ENCODE results near the gene SAXO2.
"Not testable (repeated sequence)": the region's sequence is repeated elsewhere in the genome, so short reads cannot be mapped to it uniquely, and the experiment has no call there.

SAXO2 gene

DNA sequence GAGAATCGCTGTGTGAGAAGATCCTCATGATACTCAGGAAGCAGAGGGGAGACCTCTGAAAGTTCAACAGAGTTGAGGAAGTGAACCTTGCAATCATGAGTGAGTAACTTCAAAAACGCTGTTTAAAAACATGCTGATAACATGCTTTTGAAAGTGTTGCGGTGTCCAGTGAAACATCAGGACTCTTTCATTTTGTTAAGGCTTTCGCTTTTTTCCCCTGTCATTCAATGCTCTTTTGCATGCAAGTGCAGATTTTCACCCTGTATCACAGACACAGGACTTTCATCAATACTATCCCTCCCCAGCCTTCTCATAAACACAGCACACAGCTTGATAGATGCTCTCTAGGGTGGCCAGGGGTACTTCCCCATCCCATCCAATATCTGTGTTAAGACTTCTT is 23.9 kb downstream of the SAXO2 start:
- not testable (repeated sequence) for FAIRE-seq

DNA sequence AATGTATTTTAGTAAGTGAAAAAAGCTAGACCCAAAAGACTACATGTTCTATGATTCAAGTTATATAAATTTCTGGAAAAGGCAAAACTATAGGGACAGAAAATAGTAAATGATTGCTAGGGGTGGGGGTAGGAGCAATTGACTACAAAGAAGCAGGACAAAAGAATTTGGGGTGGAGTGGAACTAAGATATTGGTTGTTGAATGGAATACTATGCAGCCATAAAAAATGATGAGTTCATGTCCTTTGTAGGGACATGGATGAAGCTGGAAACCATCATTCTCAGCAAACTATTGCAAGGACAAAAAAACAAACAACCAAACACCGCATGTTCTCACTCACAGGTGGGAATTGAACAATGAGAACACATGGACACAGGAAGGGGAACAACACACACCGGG is 25.6 kb downstream of the SAXO2 start:
- not testable (repeated sequence) for FAIRE-seq

DNA sequence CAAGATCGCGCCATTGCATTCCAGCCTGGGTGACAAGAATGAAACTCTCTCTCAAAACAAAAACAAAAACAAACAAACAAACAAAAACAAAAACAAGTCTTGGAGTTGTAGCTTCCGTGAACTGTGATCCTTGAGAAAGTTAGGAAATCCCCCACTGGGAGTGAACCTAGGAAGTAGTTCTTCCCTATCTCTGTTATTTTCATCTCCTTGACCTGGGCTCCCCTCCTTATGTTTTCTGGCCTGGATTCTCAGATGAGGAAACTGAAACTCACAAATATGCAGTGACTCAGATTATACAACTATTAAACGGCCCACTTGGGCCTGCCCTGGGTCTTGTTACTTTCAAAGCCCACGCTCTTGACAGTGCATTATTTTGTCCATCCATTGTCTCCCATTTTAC is 29.7 kb downstream of the SAXO2 start:
- FAIRE-seq = no peak

DNA sequence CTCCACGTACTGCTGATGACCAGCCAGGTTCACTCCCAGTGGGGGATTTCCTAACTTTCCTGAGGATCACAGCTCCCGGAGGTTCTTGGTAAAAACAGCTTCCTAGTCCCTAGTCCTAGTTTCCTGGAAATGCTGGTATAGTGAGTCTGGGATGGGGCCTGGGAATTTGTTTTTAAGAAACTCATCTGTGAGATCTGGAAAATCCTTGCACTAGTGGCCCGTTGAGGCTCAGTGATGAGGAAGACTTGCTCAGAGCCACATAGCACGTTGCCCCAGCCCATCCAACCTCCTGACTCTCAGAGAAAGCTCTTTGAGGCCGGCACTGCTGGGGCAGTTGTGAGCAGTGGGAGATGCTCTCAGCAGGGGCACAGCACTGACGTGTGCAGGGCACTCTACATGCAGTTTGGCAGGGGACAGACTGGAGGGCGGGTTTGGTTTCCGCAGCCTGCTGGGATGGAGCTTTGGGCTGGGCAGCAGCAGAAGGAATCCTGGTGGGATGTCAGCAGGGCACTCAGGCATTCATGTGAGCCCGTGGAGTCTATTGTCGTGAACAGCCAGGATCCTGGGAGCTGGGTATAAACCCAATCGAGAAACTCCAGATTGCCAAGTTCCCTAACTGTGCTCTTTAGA is 31.6 kb downstream of the SAXO2 start:
- no peak for FAIRE-seq

DNA sequence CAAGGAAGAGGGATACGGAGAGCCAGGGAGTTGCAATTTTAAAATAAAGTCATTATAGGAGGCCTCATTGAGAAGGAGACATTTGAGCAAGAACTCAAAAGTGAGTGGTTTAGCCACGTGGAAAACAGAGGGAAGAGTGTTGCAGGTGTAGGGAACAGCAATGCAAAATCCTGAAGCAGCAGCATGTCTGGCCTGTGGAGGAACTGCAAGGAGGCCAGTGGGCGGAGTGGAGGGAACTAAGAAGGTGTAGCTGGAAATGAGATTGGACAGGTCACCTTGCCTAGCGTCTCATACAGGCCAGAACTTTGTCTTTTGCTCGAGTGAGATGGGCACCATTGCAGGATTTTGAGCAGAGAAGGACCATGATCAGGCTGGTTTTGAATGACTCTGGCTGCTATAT is 34.9 kb downstream of the SAXO2 start:
- no peak for FAIRE-seq

DNA sequence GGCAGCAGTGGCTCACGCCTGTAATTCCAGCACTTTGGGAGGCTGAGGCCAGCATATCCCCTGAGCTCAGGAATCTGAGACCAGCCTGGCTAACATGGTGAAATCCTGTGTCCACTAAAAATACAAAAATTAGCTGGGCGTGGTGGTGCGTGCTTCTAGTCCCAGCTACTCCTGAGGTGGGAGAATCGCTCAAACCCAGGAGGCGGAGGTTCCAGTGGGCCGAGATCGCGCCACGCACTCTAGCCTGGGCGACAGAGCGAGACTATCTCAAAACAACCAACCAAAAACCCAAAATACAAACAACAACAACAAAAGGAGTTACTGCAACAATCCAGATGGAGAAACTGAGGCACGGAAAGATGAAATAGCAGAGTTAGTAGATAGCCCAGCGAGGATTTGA is 35.4 kb downstream of the SAXO2 start:
- FAIRE-seq = no peak

DNA sequence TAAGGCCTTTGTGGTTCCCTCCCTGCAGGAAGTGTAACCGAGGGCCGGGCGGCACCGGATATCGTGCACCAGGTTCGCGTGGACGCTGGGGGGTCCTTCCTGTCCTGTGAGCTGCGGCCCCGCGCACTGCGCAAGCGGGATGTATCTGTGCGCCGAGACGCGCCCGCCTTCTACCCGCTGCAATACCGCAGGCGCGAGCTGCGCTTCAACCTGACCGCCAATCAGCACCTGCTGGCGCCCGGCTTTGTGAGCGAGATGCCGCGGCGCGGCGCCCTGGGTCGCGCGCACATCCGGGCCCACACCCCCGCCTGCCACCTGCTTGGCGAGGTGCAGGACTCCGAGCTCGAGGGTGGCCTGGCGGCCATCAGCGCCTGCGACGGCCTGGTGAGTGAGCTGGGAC is 35.9 kb downstream of the SAXO2 start:
- no peak for FAIRE-seq

DNA sequence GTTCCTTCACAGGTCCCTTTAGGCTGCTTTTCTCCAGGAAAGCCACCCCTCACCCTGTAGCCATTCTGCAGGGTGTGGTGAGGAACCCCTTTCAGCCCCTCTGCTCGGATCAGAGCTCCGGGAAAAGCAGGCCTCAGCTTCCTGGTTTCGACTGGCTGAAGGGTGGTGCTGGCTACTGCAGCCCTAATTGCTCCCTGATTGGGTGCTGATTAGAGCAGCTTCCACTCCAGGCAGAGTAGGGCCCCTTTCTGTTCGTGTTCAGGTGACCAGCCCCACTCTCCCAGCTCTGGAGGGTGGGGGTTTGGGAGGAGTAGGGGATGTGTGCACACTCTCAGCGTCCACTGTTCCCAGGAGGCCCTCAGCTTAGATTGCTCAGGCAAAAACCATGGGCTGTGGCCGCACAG is 36.9 kb downstream of the SAXO2 start:
- FAIRE-seq = not testable (repeated sequence)

DNA sequence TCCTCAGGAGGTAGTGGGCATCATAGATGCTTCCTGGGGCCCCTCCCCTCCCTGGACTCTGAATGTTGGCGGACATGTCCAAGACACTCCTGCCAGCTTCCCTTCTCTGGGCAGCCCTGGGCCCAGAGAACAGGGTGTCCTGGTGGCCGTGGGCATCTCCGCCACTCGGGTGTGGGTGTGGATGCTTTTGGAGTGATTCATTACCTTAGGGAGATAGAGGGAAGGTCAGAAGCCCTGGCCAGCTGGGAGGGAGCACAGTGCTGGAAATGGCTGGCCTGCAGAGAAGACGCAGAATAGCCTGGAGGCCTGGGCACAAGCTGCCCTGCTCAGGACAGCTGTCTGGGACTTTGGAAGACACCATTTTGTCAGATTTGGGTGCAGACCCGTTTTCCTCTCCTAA is 37.7 kb downstream of the SAXO2 start:
- not testable (repeated sequence) for FAIRE-seq

DNA sequence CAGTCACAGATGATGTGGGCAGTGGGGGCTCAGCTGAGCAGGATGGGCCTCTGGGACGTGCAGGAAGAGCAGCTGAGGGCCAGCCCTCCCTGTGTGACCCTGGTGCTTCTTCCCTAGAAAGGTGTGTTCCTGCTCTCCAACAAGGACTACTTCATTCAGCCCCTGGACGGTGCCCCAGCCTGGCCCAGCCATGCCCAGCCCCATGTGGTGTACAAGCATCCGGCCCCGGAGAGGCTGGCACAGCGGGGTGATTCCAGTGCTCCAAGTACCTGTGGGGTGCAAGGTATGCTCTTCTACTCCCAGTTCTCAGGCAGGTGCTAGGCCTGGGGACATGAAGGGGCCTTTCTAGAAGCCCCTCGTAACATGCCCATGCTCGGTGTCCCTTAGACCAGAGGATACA is 38.3 kb downstream of the SAXO2 start:
- FAIRE-seq = no peak

DNA sequence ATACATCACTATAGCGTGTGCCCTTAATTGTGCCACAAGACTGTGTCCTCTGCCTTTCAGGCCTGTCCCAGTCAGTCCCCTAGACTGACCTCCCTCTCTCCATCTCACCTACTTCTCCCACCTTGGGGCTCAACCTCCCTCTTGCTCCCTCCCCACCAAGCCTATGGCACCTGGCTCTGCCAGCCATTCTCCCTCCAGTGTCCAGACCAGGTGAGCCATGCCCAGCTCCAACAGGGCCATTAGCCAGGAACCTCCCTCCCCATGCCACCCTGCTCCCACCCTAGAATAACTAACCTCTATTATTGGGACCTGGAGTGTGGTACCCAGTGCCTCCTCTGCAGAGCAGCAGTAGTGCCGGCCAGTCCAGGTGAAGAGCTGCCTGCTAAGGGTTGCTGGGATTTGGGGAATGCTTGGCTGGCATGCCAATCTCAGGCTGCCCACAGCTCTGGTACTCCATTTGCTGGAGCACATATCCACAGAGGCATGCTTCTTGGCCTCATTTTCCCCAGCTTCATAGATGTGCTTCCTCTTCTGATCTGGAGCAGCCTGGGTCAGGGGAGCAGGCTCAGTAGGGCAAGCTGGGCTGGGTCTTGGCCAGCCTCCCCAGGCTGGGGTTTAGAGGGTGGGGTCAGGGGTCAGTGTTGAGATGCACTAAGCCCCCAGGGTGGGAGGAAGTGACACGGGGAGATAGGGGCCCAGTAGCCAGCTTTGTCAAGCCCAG is 38.8 kb downstream of the SAXO2 start:
- FAIRE-seq = no peak

DNA sequence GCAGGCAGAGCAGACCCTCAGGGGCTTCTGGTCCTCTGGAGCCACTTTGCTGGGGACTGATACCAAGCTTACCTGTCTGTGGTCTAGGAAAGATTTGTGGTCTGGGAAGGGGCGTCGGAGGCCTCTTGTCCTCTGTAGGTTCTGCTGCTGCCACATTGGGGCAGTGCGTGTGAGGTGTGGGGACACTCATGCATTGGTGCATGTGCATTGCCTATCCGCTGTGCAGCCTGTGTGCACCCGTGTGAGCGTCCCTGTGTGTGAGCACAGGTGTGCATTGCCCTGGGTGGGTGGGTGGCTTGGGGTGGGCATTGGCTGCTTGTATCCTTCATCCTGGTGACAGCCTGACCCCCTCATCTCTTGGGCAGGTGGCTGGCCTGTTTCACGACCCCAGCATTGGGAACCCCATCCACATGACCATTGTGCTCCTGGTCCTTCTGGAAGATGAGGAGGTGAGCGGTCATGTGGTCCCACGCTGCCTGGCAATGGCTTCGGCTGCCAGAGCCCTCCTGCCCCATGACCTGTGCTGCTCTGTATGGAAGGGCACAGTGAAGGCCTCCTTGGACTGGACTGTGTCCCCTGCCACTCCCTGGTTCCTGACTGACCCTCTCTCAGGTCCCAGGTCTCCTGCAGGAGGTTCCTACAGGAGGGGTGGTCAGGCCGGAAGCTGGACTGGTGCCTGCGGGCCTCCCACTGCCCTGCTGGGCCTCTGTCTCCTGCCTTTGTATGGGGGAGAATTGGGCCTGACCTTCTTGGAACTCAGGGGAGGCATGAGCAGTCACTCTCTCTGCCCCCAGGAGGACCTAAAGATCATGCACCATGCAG is 41.5 kb downstream of the SAXO2 start:
- no peak for FAIRE-seq

DNA sequence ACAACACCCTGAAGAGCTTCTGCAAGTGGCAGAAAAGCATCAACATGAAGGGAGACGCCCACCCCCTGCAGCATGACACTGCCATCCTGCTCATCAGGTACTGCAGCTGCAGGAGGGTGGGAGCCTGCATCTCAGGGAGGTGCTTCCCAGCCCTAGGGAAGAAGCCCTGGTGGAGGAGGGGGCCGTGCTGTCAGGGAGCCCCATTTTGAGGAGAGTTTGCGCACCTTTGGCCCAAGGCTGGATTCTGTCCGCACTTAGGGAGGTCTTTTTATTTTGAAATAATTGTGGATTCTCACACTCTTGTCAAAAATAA is 42.1 kb downstream of the SAXO2 start:
- no peak for FAIRE-seq

DNA sequence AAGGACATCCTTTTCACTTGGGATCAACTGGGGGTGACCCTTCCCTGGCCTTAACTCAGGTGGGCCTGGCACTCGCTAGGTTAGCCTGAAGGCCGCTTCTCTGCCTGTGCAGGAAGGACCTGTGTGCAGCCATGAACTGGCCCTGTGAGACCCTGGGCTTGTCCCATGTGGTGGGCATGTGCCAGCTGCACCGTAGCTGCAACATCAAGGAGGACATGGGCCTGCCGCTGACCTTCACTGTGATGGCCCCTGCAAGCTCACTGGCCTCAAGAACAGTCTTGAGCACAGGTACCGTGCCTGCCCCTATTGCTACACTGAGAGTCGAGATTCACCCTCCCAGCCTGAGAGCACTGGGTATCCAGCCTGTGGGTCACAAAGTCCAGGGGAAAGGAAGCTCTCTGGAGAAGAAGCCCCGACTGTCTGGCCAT is 43.0 kb downstream of the SAXO2 start:
- no peak for FAIRE-seq

DNA sequence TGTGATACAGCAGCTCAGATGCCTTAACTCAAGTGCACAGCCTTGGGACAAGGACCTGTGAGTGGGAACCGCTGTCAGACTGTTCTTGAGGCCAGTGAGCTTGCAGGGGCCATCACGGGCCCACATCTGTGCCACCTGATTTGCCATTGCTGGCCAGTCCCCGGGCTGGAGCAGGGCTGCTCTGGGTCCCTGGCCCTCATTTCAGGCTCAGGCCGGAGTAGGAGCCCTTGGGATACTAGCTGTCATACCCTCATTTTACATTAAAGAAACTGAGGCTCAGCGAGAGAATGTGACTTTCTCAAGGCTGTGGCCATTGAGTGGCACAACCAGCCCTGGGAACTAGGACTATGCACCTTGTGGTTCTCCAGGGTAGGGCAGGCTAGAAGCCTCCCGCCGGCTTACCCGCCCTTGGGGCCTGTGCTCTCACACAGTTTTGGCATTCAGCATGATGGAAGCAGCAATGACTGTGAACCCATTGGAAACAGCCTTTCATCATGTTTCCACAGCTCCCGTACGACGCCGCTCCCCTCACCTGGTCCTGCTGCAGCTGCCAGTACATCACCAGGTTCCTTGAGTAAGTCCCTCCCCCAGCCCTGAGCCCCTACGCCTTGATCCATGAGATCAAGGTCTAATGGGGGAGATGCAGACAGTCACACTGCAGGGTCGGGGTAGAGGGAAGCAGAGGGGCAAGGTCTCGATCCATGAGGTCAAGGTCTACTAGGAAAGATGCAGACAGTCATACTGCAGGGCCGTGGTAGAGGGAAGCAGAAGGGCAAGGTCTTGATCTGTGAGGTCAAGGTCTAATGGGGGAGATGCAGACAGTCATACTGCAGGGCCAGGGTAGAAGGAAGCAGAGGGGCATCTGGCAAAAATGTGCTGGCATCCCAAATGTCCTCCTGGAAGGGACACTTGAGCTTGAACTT is 44.4 kb downstream of the SAXO2 start:
- no peak for FAIRE-seq

DNA sequence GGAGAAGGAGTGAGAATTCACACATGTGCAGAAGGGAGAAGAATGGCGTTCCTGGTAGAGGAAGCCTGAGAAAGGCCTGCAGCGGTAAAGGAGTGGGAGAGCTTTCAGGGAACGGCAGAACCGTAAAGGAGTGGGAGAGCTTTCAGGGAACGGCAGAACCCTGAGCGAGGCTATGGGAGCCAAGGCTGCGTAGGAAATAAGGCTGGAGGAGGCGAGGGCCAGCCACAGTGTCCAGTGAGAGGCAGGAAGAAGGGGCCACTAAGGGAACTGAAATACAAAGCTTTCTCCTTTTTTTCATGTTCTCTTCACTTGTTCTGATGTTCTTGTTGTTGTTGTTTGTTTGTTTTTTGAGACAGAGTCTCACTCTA is 45.1 kb downstream of the SAXO2 start:
- no peak for FAIRE-seq

DNA sequence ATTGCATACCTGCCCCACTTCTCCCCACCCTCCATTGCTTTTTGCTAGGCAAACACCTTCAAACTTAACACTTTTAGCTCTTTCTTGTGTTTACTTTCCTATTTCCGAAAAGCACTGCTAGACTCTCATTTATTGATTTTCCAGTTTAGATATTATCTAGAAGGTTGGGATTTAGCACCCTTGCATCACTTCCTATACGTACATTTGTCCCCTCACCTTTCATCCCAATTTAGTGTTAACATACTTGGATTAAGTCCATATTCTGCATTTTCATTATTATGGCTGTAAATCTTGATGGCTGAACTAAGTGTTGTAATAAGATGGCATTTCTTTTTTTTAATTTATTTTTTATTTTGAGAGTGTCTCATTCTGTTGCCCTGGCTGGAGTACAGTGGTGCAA is 47.2 kb downstream of the SAXO2 start:
- FAIRE-seq = no peak

DNA sequence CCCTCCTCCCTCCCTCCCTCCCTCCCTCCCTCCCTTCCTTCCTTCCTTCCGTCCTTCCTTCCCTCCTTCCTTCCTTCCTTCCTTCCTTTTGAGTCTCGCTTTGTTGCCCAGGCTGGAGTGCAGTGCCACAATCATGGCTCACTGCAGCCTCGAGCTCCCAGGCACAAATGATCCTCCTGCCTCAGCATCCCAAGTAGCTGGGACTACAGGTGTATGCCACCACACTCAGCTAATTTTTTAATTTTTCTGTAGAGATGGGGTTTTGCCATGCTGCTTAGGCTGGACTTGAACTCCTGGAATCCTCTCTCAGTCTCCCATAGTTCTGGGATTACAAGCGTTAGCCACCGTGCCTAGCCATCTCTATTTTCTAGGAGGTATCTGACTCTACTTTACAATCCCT is 48.7 kb downstream of the SAXO2 start:
- FAIRE-seq = not testable (repeated sequence)

DNA sequence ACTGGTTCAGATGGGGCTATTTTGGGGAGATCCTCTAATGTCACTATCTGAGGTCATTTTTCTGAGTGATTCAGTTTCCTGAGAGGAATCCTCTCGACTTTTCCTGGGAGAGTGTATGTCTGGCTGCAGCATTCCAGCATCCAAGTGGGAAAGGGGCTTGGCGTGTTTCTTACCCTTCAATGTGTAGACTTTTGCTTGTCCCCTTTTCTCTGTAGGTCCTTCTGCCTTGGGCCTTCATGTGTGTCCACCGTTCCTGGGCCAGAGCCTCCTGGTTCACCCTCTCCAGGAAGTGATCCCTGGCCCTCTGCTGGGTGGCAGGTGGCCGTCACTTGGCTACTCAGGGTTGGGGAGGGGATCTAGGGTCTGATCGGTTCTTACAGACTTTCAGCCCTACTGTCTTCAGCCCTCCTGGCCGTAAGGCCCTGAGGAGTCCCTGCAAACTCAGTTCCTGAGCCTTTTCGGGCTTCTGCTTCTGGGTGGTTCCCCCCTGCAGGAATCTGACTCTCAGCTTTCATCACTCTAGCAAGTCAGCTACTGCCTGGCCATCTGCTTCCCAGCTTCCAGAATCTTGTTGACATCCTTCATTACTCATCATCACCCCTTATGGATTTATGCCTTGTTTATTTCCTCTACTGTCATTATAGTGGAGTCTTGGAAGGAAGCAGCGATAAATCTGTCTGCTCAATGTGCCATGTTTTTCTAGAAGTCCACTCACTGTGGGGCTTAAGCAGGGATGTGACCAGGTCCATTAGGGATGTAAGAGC is 50.1 kb downstream of the SAXO2 start:
- no peak for FAIRE-seq

DNA sequence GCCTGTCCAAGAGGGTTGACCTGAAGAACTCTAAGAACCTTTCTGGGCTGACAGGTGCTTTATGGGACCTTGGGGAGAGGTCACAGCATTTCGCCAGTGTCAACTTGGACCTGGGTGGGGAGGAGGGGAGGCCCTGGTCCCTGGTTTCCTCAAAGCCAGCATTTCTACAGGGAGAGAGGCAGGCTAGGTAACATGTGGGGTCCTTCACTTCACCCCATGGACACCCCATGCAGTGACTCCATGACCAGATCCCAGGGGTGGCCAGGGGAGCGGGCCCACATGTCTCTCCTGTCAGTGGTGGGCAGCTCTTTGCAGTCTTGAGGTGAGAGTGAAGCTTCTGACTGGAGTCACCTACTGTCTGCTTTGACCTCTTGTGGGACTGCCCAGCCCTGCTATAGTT is 50.8 kb downstream of the SAXO2 start:
- no peak for FAIRE-seq

DNA sequence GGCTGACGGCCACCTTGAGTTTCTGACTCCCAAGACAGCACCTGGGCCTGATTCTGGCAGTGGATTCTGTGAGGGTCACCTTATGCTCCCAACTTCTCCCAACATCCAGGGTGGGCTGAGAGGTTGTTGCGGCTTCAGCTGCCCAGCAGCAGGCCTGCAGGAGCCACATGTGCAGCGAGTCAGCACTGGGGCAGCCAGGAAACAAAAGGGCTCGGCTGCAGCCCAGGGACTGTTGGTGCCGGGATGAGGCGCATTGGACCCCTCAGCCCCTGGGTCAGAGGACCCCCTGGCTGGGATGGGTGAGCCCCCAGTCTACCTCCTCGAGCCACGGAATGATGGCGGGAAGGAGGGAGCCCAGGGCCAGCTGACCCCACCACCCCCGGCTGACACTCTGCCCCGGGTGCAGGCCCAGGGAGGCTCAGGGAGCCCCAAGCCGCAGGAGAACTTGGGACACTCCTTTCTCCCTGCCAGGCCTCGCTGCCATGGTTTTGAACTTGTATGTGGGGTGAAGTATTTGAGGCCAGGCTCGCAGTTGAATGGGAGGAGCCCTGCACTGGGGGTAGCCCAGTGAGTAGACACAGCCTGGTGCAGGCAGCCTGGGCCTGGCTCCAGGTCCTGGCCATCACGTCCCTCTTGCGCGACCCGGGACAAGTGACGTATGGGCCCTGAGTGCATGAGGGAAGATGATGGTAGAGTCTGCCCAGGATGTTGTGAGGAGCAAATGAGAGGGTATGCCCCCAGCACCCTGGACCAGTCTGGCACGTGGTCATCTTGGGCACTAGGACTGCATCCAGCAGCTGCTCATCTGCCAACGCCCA is 51.5 kb downstream of the SAXO2 start:
- FAIRE-seq = not testable (repeated sequence)
